Testis (tissue), 3 donors: ENCODE measurements around the gene MAP4K4. TPM values are rescaled to one million over a fixed set of nuclear protein-coding genes. Genes with fewer than 3 reads are reported as not detected.

ENCODE experiments used
- DNase-seq: peaks from one replicate; pipeline ENCODE4 v3.0.0-alpha.2; 2019
- H3K27ac ChIP-seq, 2 donors: fragments of 200-600 bp; sonication (generic); one replicate each; pipeline ENCODE4 v1.5.1; 2019
- H3K27me3 ChIP-seq: fragments of 200-600 bp; sonication (generic); one replicate; pipeline ENCODE4 v1.5.1; 2019
- H3K36me3 ChIP-seq: fragments of 200-600 bp; sonication (generic); one replicate; pipeline ENCODE4 v1.5.1; 2017; ENCODE audit warnings: low read depth; ENCODE audit errors: missing control alignments
- H3K4me1 ChIP-seq: fragments of 200-600 bp; sonication (generic); one replicate; pipeline ENCODE4 v1.5.1; 2019
- H3K4me3 ChIP-seq, 2 donors: fragments of 200-600 bp; sonication (generic); one replicate each; pipeline ENCODE4 v1.5.1; 2017 to 2019
- H3K9me3 ChIP-seq: fragments of 200-600 bp; sonication (generic); one replicate; pipeline ENCODE4 v1.5.1; 2017
- POLR2A ChIP-seq: fragments of 450-650 bp; IDR thresholded peaks from one replicate; pipeline ENCODE4 v1.6.1; 2017; ENCODE audit warnings: antibody characterized with exemption, mild to moderate bottlenecking, moderate library complexity
- WGBS, 2 donors: methylation state at CpG; one replicate each; pipeline ENCODE4 v1.1.5; 2018; 5-methylcytosine and 5-hydroxymethylcytosine counted together
- intact Hi-C: fragments of 100-400 bp; cut with DNase I; formaldehyde crosslinking; loops from one replicate; pipeline ENCODE4 v1.15.1; 2023; ENCODE audit warnings: low total_unique reads
- polyA plus RNA-seq: library from polyadenylated mRNA; stranded (reverse); fragments of 350-450 nt; fragmentation: Illumina TruSeq; extraction: RNeasy Lipid Tissue Mini Kit (QIAGEN cat#74804); gene quantifications from one replicate; pipeline ENCODE4 v1.2.3, GENCODE V29; 2014; ENCODE audit warnings: low read depth, low replicate concordance; ENCODE audit not compliant: insufficient read depth
- total RNA-seq, 2 donors: library from RNA; depleted of rRNA; stranded (reverse); fragments of >200 nt; gene quantifications; one replicate each; pipeline ENCODE4 v1.2.3, GENCODE V29; 2016
- TF ChIP-seq, protein P1 (sequence below), 3 experiments: fragments of 450-650 bp in 2 of 3; fragments of 200-600 bp in 1 of 3; sonication (generic) in 1 of 3; IDR thresholded peaks; one replicate each; pipeline ENCODE4 v1.5.1; 2016 to 2019; ENCODE audit warnings: antibody characterized with exemption in 3 of 3, mild to moderate bottlenecking in 2 of 3, moderate library complexity in 1 of 3

The MAP4K4 gene
- total and polyA plus RNA-seq, 3 donors from 2014 or later, result 88.2 to 194 (median 174) TPM

DNA sequence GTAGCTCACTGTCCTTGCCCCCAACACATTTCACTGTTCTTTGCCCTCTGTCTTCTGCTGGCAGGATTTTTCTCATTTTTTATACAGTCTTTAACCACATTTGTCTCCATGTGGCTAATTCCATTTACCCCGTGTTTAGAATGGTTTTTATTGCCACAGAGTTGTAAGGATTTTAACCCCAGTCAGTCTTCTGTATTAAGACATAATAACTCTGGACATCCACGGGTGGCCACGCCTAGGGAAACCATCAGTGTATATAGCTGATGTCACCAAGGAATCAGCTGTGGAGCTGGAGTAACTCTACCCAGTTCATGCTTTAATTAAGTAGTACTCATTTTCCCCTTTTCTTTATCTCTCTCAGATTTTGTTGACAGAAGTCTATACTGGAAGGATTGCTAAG is 139.8 kb downstream of the MAP4K4 start:
- no peak overlapping the region for H3K27ac ChIP-seq
- intact Hi-C loops, result loop anchor here (5.0 kb wide), 1 partner anchor 420 kb away; no protein-coding TSS in a partner anchor
- TF ChIP-seq, protein P1, sequence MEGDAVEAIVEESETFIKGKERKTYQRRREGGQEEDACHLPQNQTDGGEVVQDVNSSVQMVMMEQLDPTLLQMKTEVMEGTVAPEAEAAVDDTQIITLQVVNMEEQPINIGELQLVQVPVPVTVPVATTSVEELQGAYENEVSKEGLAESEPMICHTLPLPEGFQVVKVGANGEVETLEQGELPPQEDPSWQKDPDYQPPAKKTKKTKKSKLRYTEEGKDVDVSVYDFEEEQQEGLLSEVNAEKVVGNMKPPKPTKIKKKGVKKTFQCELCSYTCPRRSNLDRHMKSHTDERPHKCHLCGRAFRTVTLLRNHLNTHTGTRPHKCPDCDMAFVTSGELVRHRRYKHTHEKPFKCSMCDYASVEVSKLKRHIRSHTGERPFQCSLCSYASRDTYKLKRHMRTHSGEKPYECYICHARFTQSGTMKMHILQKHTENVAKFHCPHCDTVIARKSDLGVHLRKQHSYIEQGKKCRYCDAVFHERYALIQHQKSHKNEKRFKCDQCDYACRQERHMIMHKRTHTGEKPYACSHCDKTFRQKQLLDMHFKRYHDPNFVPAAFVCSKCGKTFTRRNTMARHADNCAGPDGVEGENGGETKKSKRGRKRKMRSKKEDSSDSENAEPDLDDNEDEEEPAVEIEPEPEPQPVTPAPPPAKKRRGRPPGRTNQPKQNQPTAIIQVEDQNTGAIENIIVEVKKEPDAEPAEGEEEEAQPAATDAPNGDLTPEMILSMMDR (IDR thresholded peaks at IDR 0.05), result no peak
- no peak for TF ChIP-seq POLR2A
- H3K9me3 ChIP-seq, result no peaks in the 10 kb centered on the region
- WGBS, 2 donors, result 82 to 83% methylated on average over 3 of the region's 3 CpGs
- H3K27me3 ChIP-seq, result no peaks in the 10 kb centered on the region
- H3K4me3 ChIP-seq, result no peak overlapping the region
- no peak for DNase-seq
- no peaks in the 10 kb centered on the region for H3K4me1 ChIP-seq
- H3K36me3 ChIP-seq, result no peaks in the 10 kb centered on the region

DNA sequence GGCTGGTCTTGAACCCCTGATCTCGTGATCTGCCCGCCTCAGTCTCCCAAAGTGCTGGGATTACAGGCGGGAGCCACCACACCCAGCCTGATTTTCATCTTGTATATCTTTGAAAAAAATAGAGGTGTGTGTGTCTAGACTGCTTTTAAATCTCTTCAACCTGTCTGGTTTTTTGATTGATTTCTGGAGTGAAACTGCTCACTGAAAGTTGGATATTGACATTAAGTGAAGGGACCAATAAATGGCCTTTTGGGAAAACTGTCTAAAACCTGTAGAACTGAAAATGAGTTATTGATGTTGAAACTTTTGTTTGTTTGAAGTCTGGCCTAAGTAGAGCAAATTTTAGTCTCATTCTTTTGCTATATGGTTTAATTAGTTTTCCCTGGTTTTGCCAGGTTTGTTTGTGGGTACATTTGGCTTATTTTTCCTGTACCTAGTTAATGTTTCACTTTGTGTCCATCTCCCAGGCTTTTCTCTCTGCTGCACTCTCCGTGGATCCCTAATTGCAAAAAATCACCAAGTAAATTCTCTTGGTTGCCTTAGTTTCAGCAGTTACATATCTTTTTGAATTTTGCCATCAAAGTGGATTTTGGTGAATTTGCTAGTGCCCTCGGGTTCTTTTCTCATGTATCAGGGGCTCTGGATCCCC is 144.3 kb downstream of the MAP4K4 start:
- 86 to 91% methylated on average over 5 of the region's 5 CpGs for WGBS, 2 donors
- no peaks in the 10 kb centered on the region for H3K36me3 ChIP-seq
- no peak for TF ChIP-seq POLR2A
- TF ChIP-seq, protein P1 (IDR thresholded peaks at IDR 0.05), result no peak

DNA sequence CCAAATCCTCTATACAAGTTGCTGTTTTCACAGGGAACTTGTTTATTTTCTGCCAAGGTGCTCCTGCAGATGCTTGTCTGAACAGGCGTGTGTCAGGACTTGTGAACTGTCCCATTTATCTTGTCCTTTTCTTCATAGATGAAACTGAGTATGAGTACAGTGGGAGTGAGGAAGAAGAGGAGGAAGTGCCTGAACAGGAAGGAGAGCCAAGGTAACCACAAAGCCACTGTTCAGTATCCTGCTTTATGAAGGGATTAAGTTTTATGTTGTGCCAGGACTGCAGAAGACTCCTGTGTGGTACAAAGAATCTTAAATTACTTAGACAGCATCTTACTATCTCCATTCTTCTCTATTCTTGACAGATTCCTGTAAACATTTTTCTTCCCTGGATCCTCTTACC is 145.0 kb downstream of the MAP4K4 start:
- no peak overlapping the region for H3K4me3 ChIP-seq
- H3K36me3 ChIP-seq, result no peaks in the 10 kb centered on the region
- H3K9me3 ChIP-seq, result no peaks in the 10 kb centered on the region
- no peak overlapping the region for H3K27ac ChIP-seq
- no peaks in the 10 kb centered on the region for H3K27me3 ChIP-seq
- H3K4me1 ChIP-seq, result no peaks in the 10 kb centered on the region
- TF ChIP-seq, protein P1 (IDR thresholded peaks at IDR 0.05), result no peak
- no peak for TF ChIP-seq POLR2A
- WGBS, 2 donors, result 79 to 89% methylated on average over 1 of the region's 1 CpG
- intact Hi-C loops, result no loop called here
- no peak for DNase-seq

More for the DNA sequence above, 144.3 kb downstream of the MAP4K4 start:
- H3K27ac ChIP-seq, result no peak overlapping the region
- no peak for DNase-seq
- no peaks in the 10 kb centered on the region for H3K9me3 ChIP-seq
- intact Hi-C loops, result no loop called here
- H3K4me1 ChIP-seq, result no peaks in the 10 kb centered on the region
- no peaks in the 10 kb centered on the region for H3K27me3 ChIP-seq
- no peak overlapping the region for H3K4me3 ChIP-seq

DNA sequence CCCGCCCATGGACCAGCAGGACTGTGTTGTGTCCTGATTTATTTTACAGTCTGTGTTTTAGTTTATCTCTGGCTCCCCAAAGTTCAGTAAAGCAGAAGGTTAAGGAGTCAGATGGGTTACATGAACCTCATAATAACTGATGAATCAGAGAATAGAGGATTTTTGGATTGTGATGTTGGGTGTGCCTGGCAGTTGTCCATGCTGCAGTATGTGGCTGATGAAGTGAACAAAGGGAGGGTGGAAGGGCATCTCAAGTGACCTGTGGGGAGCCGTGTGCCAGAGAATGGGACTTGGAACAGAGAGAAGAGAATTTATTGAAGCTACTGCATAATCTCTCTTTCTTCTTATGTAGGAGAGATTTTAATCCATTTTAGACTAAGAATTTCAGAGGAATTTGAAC is 145.5 kb downstream of the MAP4K4 start:
- no peaks in the 10 kb centered on the region for H3K4me1 ChIP-seq
- no peaks in the 10 kb centered on the region for H3K36me3 ChIP-seq
- intact Hi-C loops, result no loop called here
- no peak for DNase-seq
- no peak overlapping the region for H3K4me3 ChIP-seq
- 51 to 78% methylated on average over 2 of the region's 2 CpGs for WGBS, 2 donors
- no peak overlapping the region for H3K27ac ChIP-seq
- H3K9me3 ChIP-seq, result no peaks in the 10 kb centered on the region
- no peak for TF ChIP-seq POLR2A
- TF ChIP-seq, protein P1 (IDR thresholded peaks at IDR 0.05), result no peak
- no peaks in the 10 kb centered on the region for H3K27me3 ChIP-seq

DNA sequence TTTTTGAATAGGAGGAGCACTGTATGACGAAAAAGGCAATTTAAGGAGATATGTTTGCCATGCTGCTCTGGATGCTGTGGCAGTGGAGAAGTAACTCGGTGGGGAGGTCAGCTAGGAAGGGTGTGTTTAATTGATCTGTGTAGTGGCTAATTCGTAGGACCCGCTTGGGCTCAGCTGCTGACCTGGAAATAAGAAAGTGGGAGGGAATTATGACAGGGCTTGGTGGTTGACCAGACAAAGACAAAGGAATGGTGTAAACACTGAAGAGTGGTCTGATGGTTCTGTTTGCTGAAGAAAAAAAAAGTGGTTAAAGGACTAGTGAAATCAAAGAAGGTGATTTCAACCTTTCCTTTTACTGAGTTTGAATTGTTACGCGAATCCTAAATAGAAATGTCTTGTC is 146.0 kb downstream of the MAP4K4 start:
- WGBS, 2 donors, result 93% methylated on average over 6 of the region's 6 CpGs
- intact Hi-C loops, result no loop called here
- TF ChIP-seq POLR2A, result no peak
- TF ChIP-seq, protein P1 (IDR thresholded peaks at IDR 0.05), result no peak
- no peak for DNase-seq
- peaks cover 1% of the 10 kb centered on the region for H3K4me1 ChIP-seq
- H3K27me3 ChIP-seq, result no peaks in the 10 kb centered on the region
- no peak overlapping the region for H3K27ac ChIP-seq
- H3K4me3 ChIP-seq, result no peak overlapping the region
- H3K9me3 ChIP-seq, result no peaks in the 10 kb centered on the region
- H3K36me3 ChIP-seq, result no peaks in the 10 kb centered on the region
